ENCODE measurements around the gene SORCS2.

Gene SORCS2

DNA sequence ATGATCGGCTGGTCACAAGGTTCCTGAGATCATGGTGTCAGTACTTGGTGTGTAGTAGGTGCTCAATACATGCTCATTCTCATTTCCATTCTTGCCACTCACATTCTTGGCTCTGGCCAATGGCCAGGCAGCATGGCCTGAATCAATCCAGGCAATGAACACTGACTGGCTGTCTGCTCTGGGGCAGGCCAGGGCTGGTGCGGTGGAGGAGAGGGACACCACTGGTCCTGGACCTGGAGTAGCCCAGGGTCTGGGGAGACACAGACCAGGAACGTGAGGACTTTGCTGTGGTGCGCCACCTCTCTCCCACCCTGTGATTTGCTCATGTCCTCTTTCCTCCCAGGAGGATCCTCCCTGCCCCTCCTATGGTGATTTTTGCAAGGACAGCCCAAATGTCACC is 122.9 kb downstream of the SORCS2 start:
- no peak overlapping the region for H3K4me3 ChIP-seq (ENCODE audit: low read depth, low read length)
- TF ChIP-seq, protein P1, sequence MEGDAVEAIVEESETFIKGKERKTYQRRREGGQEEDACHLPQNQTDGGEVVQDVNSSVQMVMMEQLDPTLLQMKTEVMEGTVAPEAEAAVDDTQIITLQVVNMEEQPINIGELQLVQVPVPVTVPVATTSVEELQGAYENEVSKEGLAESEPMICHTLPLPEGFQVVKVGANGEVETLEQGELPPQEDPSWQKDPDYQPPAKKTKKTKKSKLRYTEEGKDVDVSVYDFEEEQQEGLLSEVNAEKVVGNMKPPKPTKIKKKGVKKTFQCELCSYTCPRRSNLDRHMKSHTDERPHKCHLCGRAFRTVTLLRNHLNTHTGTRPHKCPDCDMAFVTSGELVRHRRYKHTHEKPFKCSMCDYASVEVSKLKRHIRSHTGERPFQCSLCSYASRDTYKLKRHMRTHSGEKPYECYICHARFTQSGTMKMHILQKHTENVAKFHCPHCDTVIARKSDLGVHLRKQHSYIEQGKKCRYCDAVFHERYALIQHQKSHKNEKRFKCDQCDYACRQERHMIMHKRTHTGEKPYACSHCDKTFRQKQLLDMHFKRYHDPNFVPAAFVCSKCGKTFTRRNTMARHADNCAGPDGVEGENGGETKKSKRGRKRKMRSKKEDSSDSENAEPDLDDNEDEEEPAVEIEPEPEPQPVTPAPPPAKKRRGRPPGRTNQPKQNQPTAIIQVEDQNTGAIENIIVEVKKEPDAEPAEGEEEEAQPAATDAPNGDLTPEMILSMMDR (IDR thresholded peaks at IDR 0.05; ENCODE audit: low read depth, low read length) = no peak

DNA sequence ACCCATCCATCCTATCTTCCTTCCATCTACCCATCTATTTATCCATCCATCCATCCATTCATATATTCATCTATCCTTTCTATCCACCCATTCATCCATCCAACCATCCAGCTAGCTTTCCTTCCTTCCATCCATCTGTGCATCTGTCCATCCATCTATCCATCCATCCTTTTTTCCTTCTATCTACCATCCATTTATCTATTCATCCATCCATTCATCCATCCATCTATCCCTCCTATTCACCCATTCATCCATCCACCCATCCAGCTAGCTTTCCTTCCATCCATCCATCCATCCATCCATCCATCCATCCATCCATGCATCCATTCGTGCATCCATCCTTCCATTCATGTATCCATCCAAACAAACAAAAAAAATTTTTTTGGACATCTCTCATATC is 123.6 kb downstream of the SORCS2 start:
- H3K4me3 ChIP-seq (ENCODE audit: low read depth, low read length) = no peak overlapping the region
- TF ChIP-seq, protein P1 (IDR thresholded peaks at IDR 0.05; ENCODE audit: low read depth, low read length) = no peak

DNA sequence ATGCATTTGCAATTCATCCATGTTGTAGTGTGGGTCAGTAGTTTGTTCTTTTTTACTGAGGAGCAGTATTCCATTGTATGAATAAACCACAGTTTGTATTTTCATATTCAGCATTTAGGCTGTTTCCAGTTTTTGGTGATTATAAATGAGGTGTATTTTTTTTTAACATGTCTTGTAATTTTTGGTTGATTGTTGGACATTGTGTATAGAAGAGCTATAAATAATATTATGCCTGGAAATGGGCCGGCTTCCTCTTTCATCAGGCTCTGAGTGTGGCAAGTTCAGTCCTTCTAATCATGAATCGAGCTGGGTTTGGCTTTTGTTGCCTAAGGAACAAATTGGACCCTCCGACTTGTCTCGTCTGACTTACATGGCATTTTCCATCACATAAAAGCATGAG is 126.7 kb downstream of the SORCS2 start:
- H3K4me3 ChIP-seq (ENCODE audit: low read depth, low read length) = no peak overlapping the region
- TF ChIP-seq, protein P1 (IDR thresholded peaks at IDR 0.05; ENCODE audit: low read depth, low read length) = no peak

DNA sequence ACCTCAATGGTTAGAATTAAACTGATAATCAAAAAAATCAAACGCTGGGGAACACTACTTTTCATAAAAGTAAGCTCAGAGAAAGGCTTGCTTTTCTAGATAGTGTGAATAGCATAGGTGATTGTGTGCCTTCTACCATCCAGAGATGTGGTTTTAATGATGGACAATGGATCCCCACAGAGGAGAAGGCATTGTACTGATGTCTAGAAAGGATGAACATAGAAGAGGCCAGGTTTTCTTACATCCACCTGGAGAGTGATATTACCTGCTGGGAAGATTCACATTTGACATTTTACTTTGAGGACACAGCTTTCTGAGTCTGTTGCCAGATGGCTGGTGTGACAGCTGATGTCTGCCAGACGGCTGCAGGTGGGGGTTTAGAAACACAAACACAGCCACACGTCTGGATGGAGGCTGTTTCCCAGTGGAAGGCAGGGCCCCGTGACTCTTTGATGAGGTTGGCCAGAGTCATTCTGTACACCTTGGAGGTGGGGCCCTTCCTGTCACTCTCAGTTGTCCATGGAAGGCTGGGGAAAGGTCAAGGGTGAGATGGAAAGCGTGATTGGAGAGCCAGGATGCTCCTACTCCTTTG is 128.0 kb downstream of the SORCS2 start:
- H3K4me3 ChIP-seq (ENCODE audit: low read depth, low read length) = no peak overlapping the region
- TF ChIP-seq, protein P1 (IDR thresholded peaks at IDR 0.05; ENCODE audit: low read depth, low read length) = no peak

DNA sequence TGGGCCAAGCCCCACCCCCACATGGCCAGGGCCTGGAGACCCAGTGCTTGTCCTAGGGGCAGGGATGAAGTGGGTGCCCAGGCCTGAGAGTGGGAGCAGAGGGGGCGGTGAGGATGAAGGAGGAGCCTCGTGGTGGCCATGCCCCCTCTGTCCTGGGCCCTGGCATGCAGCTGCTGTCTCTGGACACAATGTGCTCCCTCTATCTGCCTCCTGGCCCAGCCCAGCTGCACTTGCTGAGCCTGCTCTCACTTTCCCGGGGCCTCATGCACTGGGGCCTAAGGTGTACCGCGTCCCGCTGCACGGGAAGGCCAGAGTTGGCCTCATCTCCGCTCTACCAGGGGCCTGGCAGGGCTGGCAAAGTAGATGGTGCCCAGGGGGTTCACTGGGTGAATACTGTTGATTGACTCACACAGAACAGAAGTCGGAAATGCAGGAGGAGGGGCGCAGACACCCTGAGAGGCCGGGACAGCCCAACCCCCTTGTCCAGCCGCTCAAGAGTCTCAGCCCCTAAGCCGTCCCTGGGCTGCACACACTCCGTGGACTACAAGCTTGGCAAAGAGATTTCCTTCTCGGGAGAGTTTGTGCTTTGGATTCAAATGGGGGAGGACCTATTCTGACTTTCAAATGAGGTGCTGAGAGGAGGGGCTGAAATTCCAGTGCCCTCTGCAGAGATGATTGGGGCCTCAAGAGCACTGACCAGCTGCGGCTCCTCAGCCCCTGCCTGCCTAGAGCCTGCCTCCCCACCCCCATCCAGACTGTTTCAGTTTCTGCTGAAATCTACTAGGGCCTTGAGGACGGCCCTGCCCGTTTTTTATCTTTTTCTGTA is 130.0 kb downstream of the SORCS2 start:
- no peak overlapping the region for H3K4me3 ChIP-seq (ENCODE audit: low read depth, low read length)
- TF ChIP-seq, protein P1 (IDR thresholded peaks at IDR 0.05; ENCODE audit: low read depth, low read length) = no peak

DNA sequence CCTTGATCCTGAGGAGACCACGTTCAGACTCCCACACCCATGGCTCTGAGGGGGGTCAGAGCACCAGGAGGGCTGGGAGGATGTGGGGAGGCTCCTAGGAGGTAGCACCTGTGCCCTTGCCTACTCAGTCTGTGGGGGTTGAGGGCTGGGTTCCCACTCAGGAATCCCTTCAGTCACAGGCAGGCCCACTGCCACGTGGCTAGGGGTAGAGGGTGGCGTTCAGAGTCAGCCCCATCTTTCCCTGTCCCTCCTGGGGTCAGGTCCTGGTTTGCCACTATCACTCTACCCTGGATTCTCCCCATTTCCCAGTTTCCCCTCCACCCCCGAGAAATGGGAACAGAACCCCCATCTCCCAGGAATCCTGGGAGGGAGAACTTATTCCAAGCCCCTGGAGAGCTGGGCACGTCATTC is 131.1 kb downstream of the SORCS2 start:
- no peak overlapping the region for H3K4me3 ChIP-seq (ENCODE audit: low read depth, low read length)
- TF ChIP-seq, protein P1 (IDR thresholded peaks at IDR 0.05; ENCODE audit: low read depth, low read length) = no peak

Data from WI38 (cell line).